ENCODE measurements around the gene LRP1. TPM values are rescaled to one million over a fixed set of nuclear protein-coding genes. Genes with fewer than 3 reads are reported as not detected.

LRP1 gene
- 6.2 TPM for total RNA-seq

DNA sequence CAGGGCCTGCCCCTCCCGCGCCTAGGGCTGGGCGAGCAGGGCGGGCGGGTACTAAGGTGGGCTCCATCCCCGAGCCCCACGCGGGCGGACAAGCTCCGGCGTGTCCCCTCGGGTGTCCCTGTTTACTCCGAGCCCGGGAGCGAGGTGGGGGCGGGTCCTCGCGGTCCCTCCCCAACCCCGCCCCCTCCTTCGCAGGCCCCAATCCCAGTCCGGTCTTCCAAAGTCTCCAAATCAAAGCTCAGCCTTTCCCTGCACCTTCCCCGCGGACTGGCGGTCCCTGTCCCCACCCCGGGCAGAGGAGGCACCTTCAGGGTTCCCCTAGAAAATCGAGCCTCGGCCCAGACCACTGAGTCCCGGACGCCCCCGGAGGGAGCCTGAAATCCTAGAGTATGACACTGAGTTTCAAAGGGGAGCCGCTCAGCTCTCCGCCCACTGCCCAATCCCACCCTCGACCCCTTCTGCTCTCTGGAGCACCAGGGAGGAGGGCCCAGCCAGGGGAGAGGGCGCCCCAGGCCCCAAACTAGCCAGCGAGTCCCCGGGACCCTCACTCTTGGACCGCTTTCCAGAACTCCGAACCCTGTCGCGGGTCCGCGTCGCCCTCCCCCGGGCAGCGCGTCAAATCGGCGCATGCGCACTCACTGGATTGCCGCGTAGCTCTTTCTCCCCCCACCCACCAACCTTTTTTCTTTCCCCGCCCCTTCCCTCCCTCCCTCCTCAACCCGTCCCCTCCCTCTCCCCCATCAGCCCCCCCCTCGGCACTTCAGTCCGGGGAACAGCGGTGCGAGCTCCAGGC is at the start of gene LRP1:
TSS of gene LRP1 (plus strand) at position 758 of the 793 bp plus-strand sequence. CDS start 482 bp downstream, outside the sequence.
- peak; percentile 60 to 79 (median 62) for DNase-seq (ENCODE audit: low read depth in 2 of 3, low spot score in 2 of 3)

DNA sequence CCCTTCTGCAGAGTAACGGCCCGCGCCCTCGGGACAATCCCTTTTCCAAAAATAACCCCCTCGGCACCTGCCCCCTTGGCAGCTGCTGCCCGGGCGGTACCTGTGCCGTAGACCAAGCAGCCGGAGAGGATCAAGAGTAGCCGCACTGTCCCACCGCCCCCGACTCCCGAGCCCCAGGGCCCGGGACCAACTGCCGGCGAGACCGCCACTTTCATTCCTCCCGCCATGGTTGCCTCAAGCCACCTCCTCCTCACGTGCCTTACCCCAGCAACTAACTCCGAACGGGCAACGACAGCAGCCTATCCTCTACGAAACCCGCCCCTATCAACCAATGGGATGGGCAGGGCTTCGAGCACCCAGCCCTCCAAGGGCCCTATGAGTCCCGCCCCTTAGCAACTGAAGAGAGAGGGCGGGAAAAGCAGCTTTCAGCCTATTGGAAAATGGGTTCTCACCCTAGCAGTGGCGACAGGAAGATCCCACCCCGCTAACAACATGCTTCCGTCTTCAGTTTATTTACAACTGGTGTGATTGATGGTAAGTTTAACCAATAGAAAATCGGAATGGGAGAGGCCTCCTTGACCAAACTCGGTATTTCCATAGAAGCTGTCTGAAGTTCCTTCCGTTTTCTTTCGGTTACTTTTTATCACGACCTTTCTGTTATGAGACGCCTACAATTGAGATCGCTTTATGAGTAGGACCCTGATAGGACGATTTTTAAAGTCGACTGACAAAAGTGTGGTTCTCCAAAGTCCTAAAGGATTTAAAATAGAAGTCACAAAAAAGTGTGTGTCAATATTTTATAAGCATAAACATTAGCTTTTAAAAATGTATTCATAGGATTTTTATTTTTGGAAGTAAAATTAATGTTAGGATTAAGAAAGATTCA is 49.5 kb upstream of the LRP1 start, which contains the start of gene NEMP1:
TSS of gene NEMP1 (minus strand) at position 273 of the 886 bp plus-strand sequence. CDS start at position 227, 46 bp downstream.
- DNase-seq (ENCODE audit: low read depth in 2 of 3, low spot score in 2 of 3), result peak; percentile 86 to 100 (median 100)

DNA sequence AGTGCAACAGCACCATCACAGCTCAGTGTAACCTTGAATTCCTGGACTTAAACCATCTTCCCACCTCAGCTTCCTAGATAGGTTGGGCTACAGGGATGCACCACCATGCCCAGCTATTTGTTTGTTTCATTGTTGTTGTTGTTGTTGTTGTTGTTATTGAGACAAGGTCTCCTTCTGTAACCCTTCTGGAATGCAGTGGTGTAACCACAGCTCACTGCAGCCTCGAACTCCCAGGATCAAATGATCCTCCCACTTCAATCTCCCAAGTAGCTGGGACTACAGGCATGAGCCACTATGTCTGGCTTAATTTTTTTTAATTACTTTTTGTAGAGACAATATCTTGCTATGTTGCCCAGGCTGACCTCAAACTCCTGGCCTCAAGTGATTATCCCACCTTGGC is 48.5 kb upstream of the LRP1 start:
- no peak for DNase-seq (ENCODE audit: low read depth in 2 of 3, low spot score in 2 of 3)

DNA sequence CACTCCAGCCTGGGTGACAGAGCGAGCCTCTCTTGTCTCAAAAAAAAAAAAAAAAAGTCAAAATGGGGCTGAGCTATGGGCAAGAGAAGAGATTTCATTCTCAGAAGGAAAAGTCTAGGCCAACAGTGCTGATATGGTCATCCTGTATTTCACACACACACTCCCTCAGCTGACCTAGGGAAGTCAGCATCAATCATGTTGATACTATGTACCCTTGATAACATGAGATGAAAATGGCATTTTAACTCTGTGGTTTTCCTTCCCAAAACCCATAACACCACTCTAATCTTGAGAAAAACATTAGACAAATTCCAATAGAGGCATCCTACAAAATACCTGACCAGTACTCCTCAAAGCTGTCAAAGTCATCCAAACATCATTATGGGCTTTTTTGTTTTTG is 47.4 kb upstream of the LRP1 start:
- no peak for DNase-seq (ENCODE audit: low read depth in 2 of 3, low spot score in 2 of 3)

DNA sequence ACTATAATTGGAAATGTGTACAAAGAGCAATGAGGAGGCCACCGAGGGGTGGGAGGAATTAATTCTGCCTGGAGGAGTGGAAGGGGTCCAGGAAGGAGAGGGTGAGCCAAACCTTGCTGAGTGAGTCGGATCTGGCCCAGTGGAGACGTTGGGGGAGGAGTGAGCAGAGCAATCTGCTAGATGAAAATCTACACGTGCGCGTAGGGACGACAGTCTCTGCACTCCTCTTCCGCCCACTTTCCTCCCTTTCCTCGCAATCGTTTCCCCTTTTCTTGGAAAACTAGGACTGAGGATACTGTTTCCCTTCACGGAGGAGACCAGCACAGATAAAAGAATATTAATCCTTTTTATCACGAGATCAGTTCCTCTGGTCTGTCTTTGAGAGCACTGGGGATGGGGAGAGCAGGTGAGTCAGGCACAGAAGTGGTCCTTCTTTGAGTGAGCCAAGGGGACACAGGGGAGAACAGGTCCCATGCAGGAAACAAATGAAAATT is 42.2 kb upstream of the LRP1 start:
- DNase-seq (ENCODE audit: low read depth in 2 of 3, low spot score in 2 of 3), result no peak

DNA sequence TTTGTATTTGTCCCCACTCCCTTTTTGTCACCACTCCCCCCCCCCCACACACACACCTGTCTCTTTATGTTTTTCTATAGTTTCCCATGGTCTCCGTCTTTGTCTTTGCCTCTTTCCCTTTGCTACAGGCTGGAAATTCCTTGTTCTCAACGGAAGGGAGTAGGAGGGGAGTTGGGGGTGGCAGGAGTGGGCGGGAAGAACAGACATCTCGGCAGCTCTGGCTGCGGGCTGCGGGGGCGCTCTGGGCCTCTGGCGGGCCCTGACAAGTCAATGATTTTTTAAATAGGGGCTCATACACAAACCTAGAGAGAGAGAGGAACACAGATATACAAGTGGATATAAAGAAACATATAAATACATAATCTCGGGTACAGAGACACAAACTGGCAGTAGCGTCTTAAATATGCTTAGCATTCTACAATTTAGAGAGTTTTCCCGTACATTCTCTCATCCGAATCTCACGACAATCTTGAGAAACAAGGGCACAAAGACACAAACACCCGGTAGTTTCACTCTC is 41.7 kb upstream of the LRP1 start:
- peak in 2 of 3 donors; percentile 62 to 69 for DNase-seq (ENCODE audit: low read depth in 2 of 3, low spot score in 2 of 3)

DNA sequence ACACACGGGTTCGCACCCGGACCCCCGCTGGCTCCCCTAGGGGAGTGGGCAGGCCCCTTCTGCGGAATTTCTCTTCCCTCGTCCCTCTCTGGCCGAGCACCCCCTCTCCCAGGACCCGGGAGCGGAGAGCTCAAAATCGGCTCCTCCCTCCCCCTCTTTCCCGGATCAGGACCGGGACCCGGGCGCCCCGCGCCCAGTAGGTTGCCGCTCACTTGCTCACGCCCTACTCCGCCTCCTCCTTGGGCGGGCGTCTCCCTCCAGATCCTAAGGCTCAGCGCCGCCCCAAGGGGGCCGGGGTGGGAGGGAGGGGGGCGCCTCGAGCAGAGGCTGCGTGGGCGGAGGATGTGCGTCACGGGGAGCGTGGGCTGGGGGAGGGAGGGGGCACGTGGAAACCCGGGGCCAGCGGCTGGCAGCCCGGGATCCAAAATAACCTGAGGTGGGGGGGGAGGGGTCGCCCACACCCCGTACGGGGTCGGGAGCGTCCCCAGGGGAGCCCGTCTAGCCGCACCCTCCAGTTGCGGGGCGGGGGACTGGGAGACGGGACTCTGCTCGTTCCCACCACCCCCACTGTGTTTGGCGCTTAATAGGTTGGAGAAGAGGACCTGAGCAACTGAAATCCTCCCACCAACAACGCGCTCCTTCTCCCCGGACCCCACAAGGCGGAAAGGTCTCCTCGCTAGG is 41.1 kb upstream of the LRP1 start:
- DNase-seq (ENCODE audit: low read depth in 2 of 3, low spot score in 2 of 3), result peak; percentile 77 to 93 (median 91)

DNA sequence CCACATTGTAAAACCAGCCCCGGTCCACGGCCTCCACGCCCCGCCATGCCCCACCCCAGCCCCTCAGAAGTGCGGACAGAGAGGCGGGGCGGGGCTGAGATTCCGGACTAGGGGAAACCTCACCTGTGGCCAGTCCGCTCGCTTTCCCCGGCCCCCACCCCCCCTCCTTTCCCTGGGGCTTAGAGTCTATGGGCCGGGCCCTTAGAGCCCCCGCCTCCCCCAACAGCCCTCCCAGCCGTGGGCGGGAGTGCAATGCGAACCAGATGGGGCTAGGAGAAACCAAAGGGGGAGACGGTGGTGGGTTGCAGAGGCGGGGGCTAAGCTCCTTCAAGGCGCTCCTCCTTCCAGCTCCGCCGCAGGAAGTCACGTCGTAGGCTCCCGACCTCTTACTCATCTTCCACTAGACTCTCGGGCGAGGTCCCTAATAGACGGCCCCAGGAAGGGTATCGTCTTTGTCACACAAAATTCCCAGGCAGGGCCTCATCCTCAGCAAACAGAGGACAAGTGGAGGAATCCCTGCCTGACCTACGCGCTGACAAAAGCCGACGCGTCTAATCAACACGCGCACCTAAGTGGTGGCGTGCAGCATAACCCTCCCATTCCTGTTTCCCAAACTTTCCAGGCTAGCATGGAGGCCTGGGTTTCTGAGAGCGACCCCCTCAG is 40.5 kb upstream of the LRP1 start:
- DNase-seq (ENCODE audit: low read depth in 2 of 3, low spot score in 2 of 3), result peak in 2 of 3 donors; percentile 91 to 96

DNA sequence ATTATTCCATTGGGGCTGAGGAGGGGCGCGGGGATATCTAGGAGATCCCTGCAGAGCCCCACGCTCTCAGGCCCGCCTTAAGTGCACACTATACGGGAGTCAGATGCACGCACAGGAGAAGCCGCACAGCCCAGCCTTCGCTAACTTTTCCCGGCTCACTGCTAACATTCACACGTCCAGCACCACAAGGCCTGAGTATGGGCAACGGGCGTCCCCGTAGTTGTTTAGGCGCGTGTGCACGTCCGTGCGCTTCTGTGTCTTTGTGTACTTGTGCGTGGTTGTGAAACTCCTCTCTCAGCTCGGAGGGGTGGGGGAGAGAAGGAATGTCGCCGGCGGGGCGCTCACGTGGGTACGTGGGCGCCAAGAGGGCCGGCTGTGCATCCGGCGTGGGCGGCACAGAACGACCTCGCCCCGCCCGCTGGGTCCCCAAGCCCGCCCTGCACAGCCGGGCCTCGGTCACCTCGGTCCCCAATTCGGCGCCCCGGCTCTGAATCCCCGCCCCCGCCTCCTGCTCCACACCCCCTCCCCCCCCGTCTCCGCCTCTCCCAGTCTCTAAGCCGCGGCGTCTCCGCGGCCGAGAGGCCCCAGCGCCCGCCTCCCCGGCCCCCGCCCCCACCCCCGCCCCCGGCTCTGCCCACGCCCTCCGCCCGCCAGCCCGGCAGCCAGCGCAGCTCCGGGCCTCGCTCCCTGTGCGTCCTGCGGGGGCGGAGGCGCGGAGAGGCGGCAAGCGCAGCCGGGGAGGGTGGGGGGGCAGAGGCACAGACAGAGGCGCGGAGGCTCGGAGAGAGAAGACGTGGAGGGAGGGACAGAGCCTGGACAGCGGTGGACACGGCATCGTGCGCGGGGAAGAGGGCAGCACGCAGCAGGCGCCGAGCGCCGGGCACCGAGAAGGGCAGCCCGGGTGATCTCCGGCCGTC is 39.7 kb upstream of the LRP1 start, which contains the start of gene NAB2:
TSS of gene NAB2 (plus strand) at position 761 of the 917 bp plus-strand sequence. CDS start 158 bp downstream, outside the sequence.
- DNase-seq (ENCODE audit: low read depth in 2 of 3, low spot score in 2 of 3), result peak; percentile 84 to 97 (median 96)

DNA sequence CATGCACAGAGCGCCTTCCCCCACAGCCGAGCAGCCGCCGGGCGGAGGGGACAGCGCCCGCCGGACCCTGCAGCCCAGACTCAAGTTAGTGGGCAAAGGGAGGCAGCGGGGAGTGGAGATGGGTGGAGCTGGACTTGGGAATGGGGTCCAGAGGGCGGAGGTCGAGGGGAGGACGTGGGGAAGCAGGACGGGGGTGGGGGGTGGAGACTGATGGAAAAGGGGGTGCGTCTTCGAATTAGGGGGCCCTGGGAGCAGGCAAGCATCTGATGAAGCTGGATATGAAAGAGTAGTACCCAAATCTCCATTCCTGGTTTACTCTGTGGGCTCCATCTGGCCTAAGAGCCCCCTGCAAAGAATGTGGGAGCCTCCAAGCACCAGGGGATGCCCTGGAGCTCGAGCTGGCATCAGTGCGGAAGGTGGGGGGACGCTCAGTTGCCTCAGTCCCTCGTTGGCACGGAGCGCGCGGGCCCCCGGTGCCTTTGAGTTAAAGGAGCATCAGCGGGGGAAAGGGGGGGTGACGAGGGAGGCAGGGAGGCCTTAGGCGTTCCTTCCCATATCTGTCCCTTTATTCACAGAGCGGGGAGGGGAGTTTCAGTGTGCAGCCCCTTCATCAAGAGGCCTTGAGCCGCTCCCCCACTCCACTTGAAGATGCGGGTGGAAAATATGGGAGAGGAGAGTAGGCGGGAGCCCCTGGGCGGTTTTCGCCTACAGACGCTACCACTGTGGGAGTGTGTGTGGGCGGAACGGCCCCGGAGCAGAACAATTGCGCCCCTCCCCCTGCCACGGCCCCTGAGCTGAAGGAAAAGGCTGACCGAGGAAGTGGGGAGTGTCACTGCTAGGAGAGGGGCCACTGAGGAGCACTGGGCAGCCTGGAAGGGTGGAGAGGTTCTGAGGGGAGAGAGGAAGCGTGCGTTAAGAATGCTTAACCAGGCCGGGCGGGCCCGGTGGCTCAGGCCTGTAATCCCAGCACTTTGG is 38.7 kb upstream of the LRP1 start:
- peak in 2 of 3 donors; percentile 44 to 48 for DNase-seq (ENCODE audit: low read depth in 2 of 3, low spot score in 2 of 3)

DNA sequence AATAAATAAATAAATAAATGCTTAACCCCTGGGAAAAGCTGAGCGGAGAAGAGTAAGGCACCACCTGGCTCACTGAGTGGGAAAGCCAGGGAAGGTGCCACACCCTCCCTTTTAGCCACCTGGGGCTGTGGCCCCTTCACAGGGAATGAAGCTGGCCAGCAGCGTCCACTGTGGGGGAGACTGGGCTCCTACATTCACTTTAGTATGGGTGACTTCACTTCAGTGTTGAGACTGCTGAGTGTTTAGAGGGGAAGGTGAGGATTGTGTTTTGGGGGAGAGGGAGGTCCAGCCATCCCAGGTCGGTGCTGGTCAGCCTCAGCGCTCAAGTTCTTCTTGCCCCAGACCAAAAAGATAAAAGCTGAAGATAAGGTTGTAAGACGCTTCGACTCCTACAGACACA is 37.8 kb upstream of the LRP1 start:
- DNase-seq (ENCODE audit: low read depth in 2 of 3, low spot score in 2 of 3), result no peak

DNA sequence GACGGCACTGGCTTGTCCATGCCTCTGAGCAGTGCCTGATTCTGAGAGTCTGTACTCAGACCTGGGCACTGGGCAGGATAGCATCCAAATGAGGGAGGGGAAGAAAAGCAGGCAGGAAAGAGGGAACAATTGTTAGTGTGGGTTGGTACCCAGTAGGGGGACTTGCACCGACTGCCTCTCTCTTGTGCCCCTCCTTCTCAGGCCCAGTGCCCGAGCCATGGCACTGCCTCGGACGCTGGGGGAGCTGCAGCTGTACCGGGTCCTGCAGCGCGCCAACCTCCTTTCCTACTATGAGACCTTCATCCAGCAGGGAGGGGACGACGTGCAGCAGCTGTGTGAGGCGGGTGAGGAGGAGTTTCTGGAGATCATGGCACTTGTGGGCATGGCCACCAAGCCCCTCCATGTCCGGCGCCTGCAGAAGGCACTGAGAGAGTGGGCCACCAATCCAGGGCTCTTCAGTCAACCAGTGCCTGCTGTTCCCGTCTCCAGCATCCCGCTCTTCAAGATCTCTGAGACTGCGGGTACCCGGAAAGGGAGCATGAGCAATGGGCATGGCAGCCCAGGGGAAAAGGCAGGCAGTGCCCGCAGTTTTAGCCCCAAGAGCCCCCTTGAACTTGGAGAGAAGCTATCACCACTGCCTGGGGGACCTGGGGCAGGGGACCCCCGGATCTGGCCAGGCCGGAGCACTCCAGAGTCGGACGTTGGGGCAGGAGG is 37.2 kb upstream of the LRP1 start:
- no peak for DNase-seq (ENCODE audit: low read depth in 2 of 3, low spot score in 2 of 3)

DNA sequence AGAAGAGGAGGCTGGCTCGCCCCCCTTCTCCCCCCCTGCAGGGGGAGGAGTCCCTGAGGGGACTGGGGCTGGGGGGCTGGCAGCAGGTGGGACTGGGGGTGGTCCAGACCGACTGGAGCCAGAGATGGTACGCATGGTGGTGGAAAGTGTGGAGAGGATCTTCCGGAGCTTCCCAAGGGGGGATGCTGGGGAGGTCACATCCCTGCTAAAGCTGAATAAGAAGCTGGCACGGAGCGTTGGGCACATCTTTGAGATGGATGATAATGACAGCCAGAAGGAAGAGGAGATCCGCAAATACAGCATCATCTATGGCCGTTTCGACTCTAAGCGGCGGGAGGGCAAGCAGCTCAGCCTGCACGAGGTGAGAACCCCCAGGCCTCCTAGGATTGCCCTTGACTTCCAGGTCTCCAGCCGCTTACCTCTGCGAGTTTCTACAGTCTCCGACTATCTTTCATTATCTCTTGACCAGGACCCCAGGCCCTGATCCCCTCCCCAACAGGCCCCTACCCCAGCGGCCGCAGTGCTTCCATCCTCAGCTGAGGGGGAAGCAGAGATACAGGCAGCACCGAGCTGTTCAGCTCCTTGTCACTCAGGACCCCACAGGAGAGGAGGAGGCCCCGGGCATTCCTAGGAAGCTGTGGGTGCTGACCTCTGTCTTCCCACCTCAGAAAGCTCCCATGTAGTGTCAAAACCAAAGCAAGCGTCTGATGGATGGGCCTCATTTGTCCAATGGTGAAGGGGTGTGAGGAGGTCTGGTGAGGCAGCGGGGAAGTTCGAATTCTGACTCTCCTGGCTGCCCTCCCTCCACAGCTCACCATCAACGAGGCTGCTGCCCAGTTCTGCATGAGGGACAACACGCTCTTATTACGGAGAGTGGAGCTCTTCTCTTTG is 36.4 kb upstream of the LRP1 start:
- DNase-seq (ENCODE audit: low read depth in 2 of 3, low spot score in 2 of 3), result no peak

DNA sequence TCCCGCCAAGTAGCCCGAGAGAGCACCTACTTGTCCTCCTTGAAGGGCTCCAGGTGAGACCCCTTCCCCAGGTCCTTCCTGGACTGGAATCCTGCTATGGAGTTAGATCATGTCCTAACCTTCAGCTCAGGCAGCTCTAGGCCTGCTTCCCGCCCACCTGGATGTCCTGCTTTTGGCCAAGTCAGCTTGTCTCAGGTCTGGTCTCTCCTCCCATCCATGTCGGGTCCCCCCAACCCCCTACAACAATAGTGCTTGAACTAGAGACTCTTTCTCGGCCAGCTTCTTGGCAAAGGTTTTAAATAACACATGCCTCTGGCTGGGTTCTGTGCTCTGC is 35.8 kb upstream of the LRP1 start:
- no peak for DNase-seq (ENCODE audit: low read depth in 2 of 3, low spot score in 2 of 3)

DNA sequence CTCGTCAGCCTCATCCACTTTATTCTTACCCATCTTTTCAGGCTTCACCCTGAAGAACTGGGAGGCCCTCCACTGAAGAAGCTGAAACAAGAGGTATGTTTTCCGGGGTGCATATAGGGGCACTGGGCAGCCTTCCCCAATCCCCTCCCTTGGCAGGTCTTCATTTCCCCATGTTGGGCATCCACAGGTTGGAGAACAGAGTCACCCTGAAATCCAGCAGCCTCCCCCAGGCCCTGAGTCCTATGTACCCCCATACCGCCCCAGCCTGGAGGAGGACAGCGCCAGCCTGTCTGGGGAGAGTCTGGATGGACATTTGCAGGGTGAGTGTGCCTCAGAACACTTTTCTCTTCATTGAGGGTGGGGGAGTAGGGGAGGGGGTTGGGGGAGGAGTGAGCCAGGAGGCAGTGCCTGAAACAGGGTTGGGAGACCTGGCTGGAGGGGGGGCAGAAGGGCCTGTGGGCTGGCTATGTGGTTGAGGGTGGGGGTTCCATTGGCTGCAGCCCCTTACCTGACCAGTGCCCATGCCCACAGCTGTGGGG is 35.3 kb upstream of the LRP1 start:
- no peak for DNase-seq (ENCODE audit: low read depth in 2 of 3, low spot score in 2 of 3)

Data from hematopoietic multipotent progenitor cell (in vitro differentiated cells).